Smooth muscle cell (in vitro differentiated cells): Measurements from ENCODE around the gene SLC2A4. TPM values are rescaled to one million over a fixed set of nuclear protein-coding genes. Genes with fewer than 3 reads are reported as not detected.
"Not testable (repeated sequence)": the region's sequence is repeated elsewhere in the genome, so short reads cannot be mapped to it uniquely, and the experiment has no call there.

Experiments used
- DNase-seq: peaks from one replicate; lab custom pipeline; 2025; ENCODE audit not compliant: unreplicated experiment; lab: John Stamatoyannopoulos, UW
- H2AFZ ChIP-seq: fragments of 200-600 bp; sonication (generic); 2 replicates; pipeline ENCODE4 v1.6.0; 2016; ENCODE audit warnings: antibody characterized with exemption, low read depth, mild to moderate bottlenecking
- H3F3A ChIP-seq: fragments of 200-600 bp; sonication (generic); 2 replicates; pipeline ENCODE4 v1.6.0; 2017; ENCODE audit warnings: antibody characterized with exemption, low read depth
- H3K27ac ChIP-seq: fragments of 200-600 bp; sonication (generic); 2 replicates; pipeline ENCODE4 v1.5.1; 2016; ENCODE audit warnings: low read depth, mild to moderate bottlenecking
- H3K27me3 ChIP-seq: fragments of 200-600 bp; sonication (generic); 2 replicates; pipeline ENCODE4 v1.6.1; 2016; ENCODE audit warnings: low read depth, mild to moderate bottlenecking
- H3K36me3 ChIP-seq: fragments of 200-600 bp; sonication (generic); 2 replicates; pipeline ENCODE4 v1.5.1; 2016; ENCODE audit warnings: low read depth
- H3K4me1 ChIP-seq: fragments of 200-600 bp; sonication (generic); 2 replicates; pipeline ENCODE4 v1.5.1; 2016; ENCODE audit warnings: low read depth
- H3K4me2 ChIP-seq: fragments of 200-600 bp; sonication (generic); 2 replicates; pipeline ENCODE4 v1.6.0; 2016; ENCODE audit warnings: mild to moderate bottlenecking
- H3K4me3 ChIP-seq: fragments of 200-600 bp; sonication (generic); 2 replicates; pipeline ENCODE4 v1.5.1; 2016; ENCODE audit warnings: mild to moderate bottlenecking
- H3K79me2 ChIP-seq: fragments of 200-600 bp; sonication (generic); 2 replicates; pipeline ENCODE4 v1.6.0; 2016; ENCODE audit warnings: low read depth, mild to moderate bottlenecking
- H3K9ac ChIP-seq: fragments of 200-600 bp; sonication (generic); 2 replicates; pipeline ENCODE4 v1.6.0; 2016; ENCODE audit warnings: low read depth
- H3K9me3 ChIP-seq: fragments of 200-600 bp; sonication (generic); replicated peaks from 2 replicates; pipeline ENCODE4 v1.5.1; 2016; ENCODE audit warnings: low read depth
- H4K20me1 ChIP-seq: fragments of 200-600 bp; sonication (generic); 2 replicates; pipeline ENCODE4 v1.6.0; 2016; ENCODE audit warnings: low read depth
- WGBS: methylation state at CpG from one replicate; pipeline ENCODE4 v1.1.7; 2016; ENCODE audit warnings: low lambda C conversion rate; 5-methylcytosine and 5-hydroxymethylcytosine counted together
- polyA plus RNA-seq: library from polyadenylated mRNA; unstranded; fragments of >200 nt; fragmentation: Nextera tagmentation; extraction: Ambion mirVana; gene quantifications from 2 replicates; pipeline ENCODE4 v1.2.1, GENCODE V29; 2016
- small RNA-seq: library from RNA; depleted of rRNA; stranded (forward); fragments of <200 nt; gene quantifications from one replicate; pipeline ENCODE3, GENCODE V24; 2014
- total RNA-seq: library from RNA; depleted of rRNA; stranded (reverse); fragments of >200 nt; gene quantifications from 2 replicates; pipeline ENCODE4 v1.2.3, GENCODE V29; 2014
- TF ChIP-seq, protein P1 (sequence below): fragments of 200-600 bp; sonication (generic); IDR thresholded peaks from 2 replicates; pipeline ENCODE4 v1.5.1; 2017; ENCODE audit warnings: borderline replicate concordance, mild to moderate bottlenecking, antibody characterized with exemption; ENCODE audit not compliant: insufficient read depth, poor library complexity, severe bottlenecking

The SLC2A4 gene
- total and polyA plus RNA-seq, 2 experiments from 2014 or later = not detected

DNA sequence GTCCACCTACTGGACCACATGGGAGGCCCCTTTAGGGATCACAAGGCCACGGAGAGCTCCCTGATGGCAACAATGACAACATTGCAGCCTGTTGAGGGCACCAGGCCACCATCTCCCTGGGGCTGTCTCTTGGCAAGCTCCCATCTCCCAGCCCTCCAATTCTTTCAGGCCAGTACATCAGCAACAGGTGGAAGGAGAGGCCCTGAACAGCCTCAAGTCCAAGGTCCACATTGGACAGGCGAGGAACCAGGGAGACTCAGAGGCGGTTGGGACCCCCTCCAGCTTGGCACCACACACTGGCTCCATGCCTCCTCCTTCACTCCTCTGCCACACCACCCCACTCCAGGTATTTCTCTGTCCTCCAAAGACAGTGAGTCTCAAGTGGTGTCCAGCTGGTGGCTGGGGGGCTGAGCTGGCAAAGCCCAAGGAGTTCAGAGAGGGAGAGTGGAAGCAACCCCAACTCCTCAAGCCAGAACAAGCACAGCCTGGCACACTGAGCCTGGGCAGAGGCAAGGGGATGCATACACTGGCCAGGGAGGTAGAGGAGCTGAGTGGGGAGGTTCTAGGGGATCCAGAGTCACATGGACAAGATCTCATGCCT, 53.5 kb downstream of the SLC2A4 start:
- Histone ChIP-seq H3K9ac (no peak overlapping the region), H3K27me3 (no peaks in the 10 kb centered on the region), H3K36me3 (no peaks in the 10 kb centered on the region), H3K4me2 (no peak overlapping the region), H4K20me1 (no peaks in the 10 kb centered on the region), H3K27ac (no peak overlapping the region), H2AFZ (no peak overlapping the region), H3K4me3 (no peak overlapping the region), H3K79me2 (no peaks in the 10 kb centered on the region), H3F3A (no peaks in the 10 kb centered on the region), H3K4me1 (peaks cover 5% of the 10 kb centered on the region), H3K9me3 (no peaks in the 10 kb centered on the region)
- no peak for DNase-seq
- TF ChIP-seq, protein P1, sequence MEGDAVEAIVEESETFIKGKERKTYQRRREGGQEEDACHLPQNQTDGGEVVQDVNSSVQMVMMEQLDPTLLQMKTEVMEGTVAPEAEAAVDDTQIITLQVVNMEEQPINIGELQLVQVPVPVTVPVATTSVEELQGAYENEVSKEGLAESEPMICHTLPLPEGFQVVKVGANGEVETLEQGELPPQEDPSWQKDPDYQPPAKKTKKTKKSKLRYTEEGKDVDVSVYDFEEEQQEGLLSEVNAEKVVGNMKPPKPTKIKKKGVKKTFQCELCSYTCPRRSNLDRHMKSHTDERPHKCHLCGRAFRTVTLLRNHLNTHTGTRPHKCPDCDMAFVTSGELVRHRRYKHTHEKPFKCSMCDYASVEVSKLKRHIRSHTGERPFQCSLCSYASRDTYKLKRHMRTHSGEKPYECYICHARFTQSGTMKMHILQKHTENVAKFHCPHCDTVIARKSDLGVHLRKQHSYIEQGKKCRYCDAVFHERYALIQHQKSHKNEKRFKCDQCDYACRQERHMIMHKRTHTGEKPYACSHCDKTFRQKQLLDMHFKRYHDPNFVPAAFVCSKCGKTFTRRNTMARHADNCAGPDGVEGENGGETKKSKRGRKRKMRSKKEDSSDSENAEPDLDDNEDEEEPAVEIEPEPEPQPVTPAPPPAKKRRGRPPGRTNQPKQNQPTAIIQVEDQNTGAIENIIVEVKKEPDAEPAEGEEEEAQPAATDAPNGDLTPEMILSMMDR = no peak
- WGBS = 91% methylated on average over 3 of the region's 3 CpGs

DNA sequence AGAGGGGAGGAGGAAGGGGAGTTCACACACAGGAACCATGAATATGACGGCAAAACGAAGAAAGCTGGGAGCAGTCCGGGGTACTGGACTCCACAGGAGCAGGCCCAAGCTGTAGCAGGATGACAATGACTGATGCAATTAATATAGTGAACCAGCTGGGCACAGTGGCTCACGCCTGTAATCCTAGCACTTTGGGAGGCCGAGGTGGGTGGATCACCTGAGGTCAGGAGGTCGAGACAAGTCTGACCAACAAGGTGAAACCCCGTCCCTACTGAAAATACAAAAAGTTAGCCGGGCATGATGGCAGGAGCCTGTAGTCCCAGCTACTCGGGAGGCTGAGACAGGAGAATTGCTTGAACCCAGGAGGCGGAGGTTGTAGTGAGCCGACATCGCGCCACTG, 54.2 kb downstream of the SLC2A4 start:
- WGBS = 94% methylated on average over 13 of the region's 13 CpGs
- not testable (repeated sequence) for H3K79me2 ChIP-seq, H3K27ac ChIP-seq, H3K4me2 ChIP-seq, H3K9me3 ChIP-seq, H3F3A ChIP-seq, H3K4me3 ChIP-seq, H3K36me3 ChIP-seq, DNase-seq, H3K9ac ChIP-seq, H4K20me1 ChIP-seq, H3K27me3 ChIP-seq, H2AFZ ChIP-seq, H3K4me1 ChIP-seq

DNA sequence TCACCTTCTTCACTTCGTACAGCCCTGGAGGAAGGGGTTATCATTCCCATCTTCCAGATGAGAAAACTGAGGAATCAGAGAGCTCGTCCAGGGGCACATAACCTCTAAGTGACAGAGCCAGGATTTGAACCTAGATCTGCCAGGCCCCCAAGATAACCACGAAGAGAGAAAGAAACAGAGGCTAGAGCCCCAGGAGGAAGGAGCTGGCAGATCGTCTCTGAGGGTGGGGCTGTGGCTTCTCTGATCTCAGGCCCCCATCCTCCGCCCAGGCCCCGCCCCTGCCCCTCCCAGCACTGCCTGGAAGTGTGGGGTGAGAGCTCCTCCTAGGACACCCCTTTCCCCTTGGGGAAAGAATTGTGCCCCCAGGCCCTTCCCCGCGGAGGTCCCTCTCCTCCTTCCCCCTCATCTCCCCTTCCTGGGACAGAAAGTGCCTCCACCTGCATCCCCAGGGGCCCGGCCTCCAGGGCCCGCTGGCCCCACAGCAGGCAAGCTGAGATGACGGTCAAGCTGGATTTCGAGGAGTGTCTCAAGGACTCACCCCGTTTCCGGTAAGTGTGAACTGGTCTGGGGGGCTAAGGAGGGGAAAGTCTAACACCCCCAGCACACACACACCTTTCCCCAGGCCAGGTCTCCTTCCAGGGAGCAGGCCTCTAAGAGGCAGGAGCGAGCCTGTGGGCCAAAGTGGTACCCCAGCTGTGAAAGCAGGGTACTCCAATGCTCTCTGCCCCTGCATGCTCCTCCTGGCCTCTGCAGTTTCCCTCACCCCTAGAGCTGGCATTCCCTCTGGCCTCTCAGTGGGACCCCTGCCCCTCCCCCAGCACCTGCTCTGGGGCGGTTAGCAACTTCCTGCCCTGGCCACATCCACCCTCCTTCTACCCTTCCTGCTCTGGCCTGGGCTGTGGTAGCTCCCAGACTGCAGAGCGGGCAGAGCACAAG, 55.0 kb downstream of the SLC2A4 start, which contains the start of gene ACAP1:
Gene ACAP1, plus strand, starts transcription at position 290 of the 936 bp plus-strand sequence. Its CDS starts 206 bp downstream, at position 496.
- H3K79me2 ChIP-seq = no peaks in the 10 kb centered on the region
- no peak within 1 kb of the TSS for H3K27ac ChIP-seq
- TF ChIP-seq, protein P1 = no peak
- H3K27me3 ChIP-seq = no peaks in the 10 kb centered on the region
- no peaks in the 10 kb centered on the region for H3K4me1 ChIP-seq
- no peak for DNase-seq
- no peaks in the 10 kb centered on the region for H3K36me3 ChIP-seq
- no peak within 1 kb of the TSS for H3K4me2 ChIP-seq
- no peaks in the 10 kb centered on the region for H3F3A ChIP-seq
- 61% methylated on average over 13 of the region's 17 CpGs for WGBS
- H4K20me1 ChIP-seq = no peaks in the 10 kb centered on the region
- H2AFZ ChIP-seq = no peak within 1 kb of the TSS
- no peak within 1 kb of the TSS for H3K9ac ChIP-seq
- H3K4me3 ChIP-seq = no peak within 1 kb of the TSS
- H3K9me3 ChIP-seq = no peaks in the 10 kb centered on the region

DNA sequence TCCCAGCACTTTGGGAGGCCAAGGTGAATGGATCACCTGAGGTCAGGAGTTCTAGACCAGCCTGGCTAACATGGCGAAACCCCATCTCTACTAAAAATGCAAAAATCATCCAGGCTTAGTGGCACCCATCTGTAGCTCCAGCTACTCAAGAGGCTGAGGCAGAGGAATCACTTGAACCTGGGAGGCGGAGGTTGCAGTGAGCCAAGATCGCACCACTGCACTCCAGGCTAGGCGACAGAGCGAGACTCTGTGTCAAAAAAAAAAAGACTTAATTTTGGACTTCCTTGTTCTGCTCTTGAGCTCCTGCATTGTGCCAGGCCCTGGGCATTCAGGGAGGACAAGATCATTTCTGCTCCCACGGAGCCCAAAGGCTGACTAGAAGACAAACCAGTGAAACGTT, 56.1 kb downstream of the SLC2A4 start:
- not testable (repeated sequence) for H3K9ac ChIP-seq, DNase-seq, H3K27me3 ChIP-seq, H3K36me3 ChIP-seq, H3K4me1 ChIP-seq, H3K79me2 ChIP-seq, H3K27ac ChIP-seq, H3F3A ChIP-seq, H3K9me3 ChIP-seq, H2AFZ ChIP-seq, H3K4me2 ChIP-seq, H4K20me1 ChIP-seq, H3K4me3 ChIP-seq
- 96% methylated on average over 7 of the region's 7 CpGs for WGBS

Small RNA genes lying within 50 kb of the gene (small RNA-seq; reads per million reads assigned to genes)
- not detected for gene AC026954.2
- gene RF00019 = not detected

Other genes with a start within 250 kb of the SLC2A4 start
Only the 30 nearest of the 33 such genes appear.
- not detected in 2 replicates for gene CLEC10A, start 201.5 kb upstream of the SLC2A4 start, total RNA-seq
- not detected in 2 replicates for gene CLEC10A, start 201.5 kb upstream of the SLC2A4 start, polyA plus RNA-seq
- 0.22 TPM in 1 of 2 replicates, not detected in the other for gene ASGR2, start 166.9 kb upstream of the SLC2A4 start, total RNA-seq
- 0.15 and 0.50 TPM in 2 replicates for gene ASGR2, start 166.9 kb upstream of the SLC2A4 start, polyA plus RNA-seq
- 1.2 and 3.6 TPM in 2 replicates for gene ASGR1, start 102.3 kb upstream of the SLC2A4 start, total RNA-seq
- gene ASGR1, start 102.3 kb upstream of the SLC2A4 start, polyA plus RNA-seq = 4.2 and 11.0 TPM in 2 replicates
- 9.4 and 12.3 TPM in 2 replicates for gene DLG4, start 61.9 kb upstream of the SLC2A4 start, total RNA-seq
- 2.3 and 4.2 TPM in 2 replicates for gene DLG4, start 61.9 kb upstream of the SLC2A4 start, polyA plus RNA-seq
- gene ACADVL, start 61.8 kb upstream of the SLC2A4 start, total RNA-seq = 136 and 185 TPM in 2 replicates
- gene ACADVL, start 61.8 kb upstream of the SLC2A4 start, polyA plus RNA-seq = 331 and 541 TPM in 2 replicates
- 26.1 and 31.8 TPM in 2 replicates for gene DVL2, start 47.2 kb upstream of the SLC2A4 start, total RNA-seq
- gene DVL2, start 47.2 kb upstream of the SLC2A4 start, polyA plus RNA-seq = 46.7 and 49.6 TPM in 2 replicates
- 41.6 and 48.5 TPM in 2 replicates for gene PHF23, start 42.3 kb upstream of the SLC2A4 start, total RNA-seq
- 33.8 and 46.5 TPM in 2 replicates for gene PHF23, start 42.3 kb upstream of the SLC2A4 start, polyA plus RNA-seq
- 305 and 363 TPM in 2 replicates for gene GABARAP, start 39.3 kb upstream of the SLC2A4 start, total RNA-seq
- gene GABARAP, start 39.3 kb upstream of the SLC2A4 start, polyA plus RNA-seq = 725 and 735 TPM in 2 replicates
- 46.3 and 57.5 TPM in 2 replicates for gene CTDNEP1, start 30.0 kb upstream of the SLC2A4 start, total RNA-seq
- gene CTDNEP1, start 30.0 kb upstream of the SLC2A4 start, polyA plus RNA-seq = 88.4 and 96.2 TPM in 2 replicates
- gene ELP5, start 29.5 kb upstream of the SLC2A4 start, total RNA-seq = 17.3 and 18.7 TPM in 2 replicates
- gene ELP5, start 29.5 kb upstream of the SLC2A4 start, polyA plus RNA-seq = 41.3 and 42.4 TPM in 2 replicates
- gene CLDN7, start 19.2 kb upstream of the SLC2A4 start, total RNA-seq = 26.7 and 33.7 TPM in 2 replicates
- 25.2 and 102 TPM in 2 replicates for gene CLDN7, start 19.2 kb upstream of the SLC2A4 start, polyA plus RNA-seq
- 0.09 and 1.3 TPM in 2 replicates for gene YBX2, start 12.9 kb downstream of the SLC2A4 start, total RNA-seq
- 0.58 and 1.1 TPM in 2 replicates for gene YBX2, start 12.9 kb downstream of the SLC2A4 start, polyA plus RNA-seq
- 260 and 323 TPM in 2 replicates for gene EIF5A, start 25.9 kb downstream of the SLC2A4 start, total RNA-seq
- gene EIF5A, start 25.9 kb downstream of the SLC2A4 start, polyA plus RNA-seq = 797 and 860 TPM in 2 replicates
- 35.2 and 40.3 TPM in 2 replicates for gene GPS2, start 33.6 kb downstream of the SLC2A4 start, total RNA-seq
- gene GPS2, start 33.6 kb downstream of the SLC2A4 start, polyA plus RNA-seq = 77.0 and 95.5 TPM in 2 replicates
- gene NEURL4, start 47.6 kb downstream of the SLC2A4 start, total RNA-seq = 8.6 and 23.8 TPM in 2 replicates
- gene NEURL4, start 47.6 kb downstream of the SLC2A4 start, polyA plus RNA-seq = 5.1 and 9.2 TPM in 2 replicates
- 15.2 TPM in 1 of 2 replicates, not detected in the other for gene ACAP1, start 54.8 kb downstream of the SLC2A4 start, total RNA-seq
- 31.6 and 48.1 TPM in 2 replicates for gene ACAP1, start 54.8 kb downstream of the SLC2A4 start, polyA plus RNA-seq
- 34.7 and 37.2 TPM in 2 replicates for gene KCTD11, start 70.4 kb downstream of the SLC2A4 start, total RNA-seq
- gene KCTD11, start 70.4 kb downstream of the SLC2A4 start, polyA plus RNA-seq = 33.8 and 52.3 TPM in 2 replicates
- 0.49 TPM in 1 of 2 replicates, not detected in the other for gene TMEM95, start 73.4 kb downstream of the SLC2A4 start, total RNA-seq
- gene TMEM95, start 73.4 kb downstream of the SLC2A4 start, polyA plus RNA-seq = 0.34 TPM in 1 of 2 replicates, not detected in the other
- 4.5 and 6.3 TPM in 2 replicates for gene TNK1, start 99.4 kb downstream of the SLC2A4 start, total RNA-seq
- gene TNK1, start 99.4 kb downstream of the SLC2A4 start, polyA plus RNA-seq = 3.6 and 13.5 TPM in 2 replicates
- 29.3 and 34.7 TPM in 2 replicates for gene PLSCR3, start 112.8 kb downstream of the SLC2A4 start, total RNA-seq
- 110 and 122 TPM in 2 replicates for gene PLSCR3, start 112.8 kb downstream of the SLC2A4 start, polyA plus RNA-seq
- gene TMEM256, start 122.4 kb downstream of the SLC2A4 start, total RNA-seq = 75.6 and 133 TPM in 2 replicates
- gene TMEM256, start 122.4 kb downstream of the SLC2A4 start, polyA plus RNA-seq = 87.9 and 90.6 TPM in 2 replicates
- gene NLGN2, start 126.1 kb downstream of the SLC2A4 start, total RNA-seq = 15.1 and 20.9 TPM in 2 replicates
- gene NLGN2, start 126.1 kb downstream of the SLC2A4 start, polyA plus RNA-seq = 10.8 and 11.9 TPM in 2 replicates
- gene SPEM1, start 138.6 kb downstream of the SLC2A4 start, total RNA-seq = not detected in 2 replicates
- not detected in 2 replicates for gene SPEM1, start 138.6 kb downstream of the SLC2A4 start, polyA plus RNA-seq
- 0.22 TPM in 1 of 2 replicates, not detected in the other for gene SPEM2, start 143.9 kb downstream of the SLC2A4 start, total RNA-seq
- 0.56 and 1.0 TPM in 2 replicates for gene SPEM2, start 143.9 kb downstream of the SLC2A4 start, polyA plus RNA-seq
- not detected in 2 replicates for gene SPEM3, start 147.1 kb downstream of the SLC2A4 start, total RNA-seq
- gene SPEM3, start 147.1 kb downstream of the SLC2A4 start, polyA plus RNA-seq = 0.14 TPM in 1 of 2 replicates, not detected in the other
- 7.3 and 10.0 TPM in 2 replicates for gene TMEM102, start 153.7 kb downstream of the SLC2A4 start, total RNA-seq
- gene TMEM102, start 153.7 kb downstream of the SLC2A4 start, polyA plus RNA-seq = 10.5 and 11.9 TPM in 2 replicates
- 21.3 and 28.5 TPM in 2 replicates for gene FGF11, start 157.8 kb downstream of the SLC2A4 start, total RNA-seq
- gene FGF11, start 157.8 kb downstream of the SLC2A4 start, polyA plus RNA-seq = 13.9 and 30.9 TPM in 2 replicates
- gene CHRNB1, start 163.3 kb downstream of the SLC2A4 start, total RNA-seq = 8.9 and 12.2 TPM in 2 replicates
- 19.0 and 22.5 TPM in 2 replicates for gene CHRNB1, start 163.3 kb downstream of the SLC2A4 start, polyA plus RNA-seq
- gene ZBTB4, start 197.9 kb downstream of the SLC2A4 start, total RNA-seq = 24.2 and 25.6 TPM in 2 replicates
- 22.8 and 26.9 TPM in 2 replicates for gene ZBTB4, start 197.9 kb downstream of the SLC2A4 start, polyA plus RNA-seq
- not detected in 2 replicates for gene SLC35G6, start 199.7 kb downstream of the SLC2A4 start, total RNA-seq
- gene SLC35G6, start 199.7 kb downstream of the SLC2A4 start, polyA plus RNA-seq = 0.51 TPM in 1 of 2 replicates, not detected in the other